Measurements from ENCODE around the gene NCAM2. TPM values are rescaled to one million over a fixed set of nuclear protein-coding genes. Genes with fewer than 3 reads are reported as not detected.

Gene NCAM2
- total and polyA plus RNA-seq, 2 of the 4 experiments (the other 2 are of a cell fraction), result 2.7 to 5.0 TPM

DNA sequence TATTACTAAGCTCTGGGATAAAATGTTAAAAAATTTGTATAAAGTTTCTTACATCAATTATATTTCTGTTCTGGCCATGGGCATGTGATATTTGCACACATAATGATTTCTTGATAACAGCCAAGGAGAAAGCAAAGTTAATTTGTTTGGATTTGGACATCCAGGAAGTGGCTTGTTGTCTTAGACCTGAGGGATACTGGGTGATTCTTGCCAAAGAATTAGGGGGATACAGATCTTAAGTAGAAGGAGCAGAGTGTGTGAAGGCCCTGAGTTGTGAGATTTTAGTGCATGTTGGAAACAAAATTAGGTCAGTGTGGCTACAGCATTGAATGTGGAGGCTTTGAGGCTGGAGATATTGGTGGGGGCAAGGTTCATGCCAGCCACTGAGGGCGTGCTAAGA, 65.6 kb downstream of the NCAM2 start:
- H2BK5ac ChIP-seq (ENCODE audit: low read depth, low read length, poor library complexity, severe bottlenecking), result no peak overlapping the region
- H3K9me3 ChIP-seq (ENCODE audit: control insufficient read depth, insufficient read depth, low read length), result no peaks in the 10 kb centered on the region
- H3K27ac ChIP-seq (ENCODE audit: insufficient read depth, low read length), result no peak overlapping the region
- H2AK5ac ChIP-seq (ENCODE audit: low read depth, low read length), result no peak overlapping the region
- no peak overlapping the region for H2AK9ac ChIP-seq (replicated peaks; ENCODE audit: low read depth, low read length, poor library complexity)
- no peak overlapping the region for H4K8ac ChIP-seq (ENCODE audit: low read depth in 2 of 2, low read length in 2 of 2)
- no peak overlapping the region for H3K4ac ChIP-seq (ENCODE audit: low read depth, low read length)
- ATAC-seq (ENCODE audit: low read depth) (no peak), DNase-seq (no peak)
- no peaks in the 10 kb centered on the region for H4K20me1 ChIP-seq (ENCODE audit: insufficient read depth, low read length)
- H3K27me3 ChIP-seq (ENCODE audit: control insufficient read depth, insufficient read depth, low read length), result no peaks in the 10 kb centered on the region
- no peaks in the 10 kb centered on the region for H3K36me3 ChIP-seq (ENCODE audit: control insufficient read depth, insufficient read depth, low read length)
- no peak overlapping the region for H3K14ac ChIP-seq (replicated peaks; ENCODE audit: low read depth, low read length)
- no peak overlapping the region for H2AFZ ChIP-seq (replicated peaks; ENCODE audit: low read length, poor library complexity)
- no peak overlapping the region for H3K4me2 ChIP-seq (ENCODE audit: low read depth, low read length)
- TF ChIP-seq, protein P1, sequence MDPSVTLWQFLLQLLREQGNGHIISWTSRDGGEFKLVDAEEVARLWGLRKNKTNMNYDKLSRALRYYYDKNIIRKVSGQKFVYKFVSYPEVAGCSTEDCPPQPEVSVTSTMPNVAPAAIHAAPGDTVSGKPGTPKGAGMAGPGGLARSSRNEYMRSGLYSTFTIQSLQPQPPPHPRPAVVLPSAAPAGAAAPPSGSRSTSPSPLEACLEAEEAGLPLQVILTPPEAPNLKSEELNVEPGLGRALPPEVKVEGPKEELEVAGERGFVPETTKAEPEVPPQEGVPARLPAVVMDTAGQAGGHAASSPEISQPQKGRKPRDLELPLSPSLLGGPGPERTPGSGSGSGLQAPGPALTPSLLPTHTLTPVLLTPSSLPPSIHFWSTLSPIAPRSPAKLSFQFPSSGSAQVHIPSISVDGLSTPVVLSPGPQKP (IDR thresholded peaks at IDR 0.05; ENCODE audit: borderline replicate concordance, low read depth, low read length), result no peak
- TF ChIP-seq RFX5 (IDR thresholded peaks at IDR 0.05; ENCODE audit: low read depth, low read length), result no peak
- no peaks in the 10 kb centered on the region for H3K4me1 ChIP-seq (ENCODE audit: control insufficient read depth, insufficient read depth, low read length)
- H4K5ac ChIP-seq (ENCODE audit: low read depth, low read length), result no peak overlapping the region
- dilution Hi-C loops (cut with HindIII; ENCODE audit: low sequenced_read_pairs, unreplicated experiment) (no loop called here), in situ Hi-C loops (cut with MboI; ENCODE audit: low sequenced_read_pairs) (no loop called here), intact Hi-C loops (cut with micrococcal nuclease) (no loop called here)
- H3K79me1 ChIP-seq (ENCODE audit: low read depth in 1 of 2, low read length in 2 of 2), result no peaks in the 10 kb centered on the region
- H3K4me3 ChIP-seq (ENCODE audit: insufficient read depth, low read depth, low read length), result no peak overlapping the region
- H3K23ac ChIP-seq (ENCODE audit: low read depth, low read length), result no peak overlapping the region
- no peak overlapping the region for H4K91ac ChIP-seq (ENCODE audit: insufficient read depth, low read depth, low read length)
- H3K9ac ChIP-seq (ENCODE audit: low read depth, low read length), result no peak overlapping the region
- POLR2A ChIA-PET (ENCODE audit: unreplicated experiment), result no interaction called here
- no peak overlapping the region for H2BK120ac ChIP-seq (ENCODE audit: low read depth, low read length)
- no peak overlapping the region for H2BK20ac ChIP-seq (ENCODE audit: low read depth, low read length)
- WGBS, 2 experiments (ENCODE audit: extremely low coverage in 2 of 2, insufficient read length in 1 of 2), result no CpG with 5 or more reads among the region's 1 CpG
- H3K56ac ChIP-seq (ENCODE audit: extremely low read depth, insufficient read depth, low read length), result no peak overlapping the region
- CTCF ChIA-PET, result no interaction called here
- H3K9me1 ChIP-seq (ENCODE audit: insufficient read depth, low read length), result no peaks in the 10 kb centered on the region
- no TSS peak for BruUV-seq (replicated peaks)
- no peak overlapping the region for H3K18ac ChIP-seq (ENCODE audit: low read depth, low read length)
- no peak overlapping the region for H2BK15ac ChIP-seq (ENCODE audit: low read depth, low read length)
